NCI-H2227 treated with DMSO at 0.1 percent for 48 hours (cell line): ENCODE measurements around the gene CARF.

Experiments used
- DNase-seq: peaks from one replicate; lab custom pipeline; 2025; lab: John Stamatoyannopoulos, UW

The CARF gene

DNA sequence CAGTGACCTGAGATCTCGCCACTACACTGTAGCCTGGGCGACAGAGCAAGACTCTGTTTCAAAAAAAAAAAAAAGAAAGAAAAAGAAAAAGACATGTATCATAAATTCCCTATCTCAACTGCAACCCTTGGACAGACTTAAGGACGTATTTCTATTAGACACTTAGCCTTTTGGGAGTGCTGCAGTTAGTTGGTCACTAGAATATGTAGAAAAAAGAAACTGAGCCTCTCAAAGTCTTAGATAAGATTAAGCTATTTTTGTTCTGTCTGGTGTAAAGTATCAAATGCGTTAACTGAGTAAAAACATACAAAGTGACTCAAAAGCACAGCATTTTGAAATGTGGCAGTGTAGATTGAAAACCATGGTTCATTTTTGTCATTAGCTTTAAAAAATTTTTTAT, 109.9 kb downstream of the CARF start:
- no peak for DNase-seq

DNA sequence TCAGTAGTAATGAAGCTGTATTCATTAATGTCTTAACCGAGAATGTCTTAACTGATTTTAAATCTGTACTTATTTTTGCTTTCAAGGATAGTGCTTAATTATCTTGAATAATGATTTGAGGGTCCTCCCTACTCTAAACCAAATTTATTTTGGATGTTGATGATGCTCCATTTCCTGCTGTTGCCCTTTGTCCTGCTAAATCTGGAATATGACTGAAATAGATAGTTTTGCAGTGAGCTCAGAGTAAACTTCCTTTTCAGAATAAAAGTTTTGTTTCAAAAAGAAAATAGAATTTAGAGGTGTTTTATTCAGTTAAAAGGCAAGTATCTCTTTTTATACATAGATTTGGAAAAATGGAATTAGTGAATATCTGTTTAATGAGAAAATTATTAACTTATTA, 110.7 kb downstream of the CARF start:
- DNase-seq = no peak

- DNase-seq = no peak
Measured at GRCh38 chr2:203025592-203025991, 113.5 kb downstream of the CARF start.

DNA sequence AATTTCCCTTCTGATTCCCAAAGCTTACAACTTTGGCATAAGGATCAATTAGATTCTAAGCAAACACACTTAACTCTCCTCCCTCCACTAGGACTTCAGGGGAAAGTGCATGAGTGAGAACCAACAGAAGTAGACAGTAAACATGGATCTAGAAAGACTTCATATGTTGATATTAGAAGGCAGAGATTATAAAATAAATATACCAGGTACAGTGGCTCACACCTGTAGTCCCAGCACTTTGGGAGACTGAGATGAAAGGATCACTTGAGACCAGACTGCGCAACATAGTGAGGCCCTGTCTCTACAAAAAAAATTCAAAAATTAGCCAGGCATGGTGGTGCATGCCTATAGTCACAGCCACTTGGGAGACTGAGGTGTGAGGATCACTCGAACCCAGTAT, 118.5 kb downstream of the CARF start:
- DNase-seq = no peak

DNA sequence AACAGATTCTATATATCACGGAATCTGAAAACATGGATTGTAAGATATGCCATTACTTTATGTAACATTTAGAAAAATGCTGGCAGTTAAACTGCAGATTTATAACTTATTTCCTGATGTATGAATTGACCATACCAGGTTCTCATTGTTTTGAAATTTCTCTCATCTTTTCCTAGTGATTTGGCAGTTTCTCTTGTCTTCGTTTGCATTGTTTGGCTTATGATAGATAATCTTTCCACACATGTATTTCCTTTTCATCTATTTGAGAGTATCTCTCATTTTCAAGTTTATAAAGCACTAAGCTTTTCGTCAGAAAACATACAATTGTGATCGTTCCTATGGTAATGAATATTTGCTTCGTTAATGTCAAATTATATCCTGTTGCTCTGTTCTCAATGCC, 118.9 kb downstream of the CARF start:
- no peak for DNase-seq

DNA sequence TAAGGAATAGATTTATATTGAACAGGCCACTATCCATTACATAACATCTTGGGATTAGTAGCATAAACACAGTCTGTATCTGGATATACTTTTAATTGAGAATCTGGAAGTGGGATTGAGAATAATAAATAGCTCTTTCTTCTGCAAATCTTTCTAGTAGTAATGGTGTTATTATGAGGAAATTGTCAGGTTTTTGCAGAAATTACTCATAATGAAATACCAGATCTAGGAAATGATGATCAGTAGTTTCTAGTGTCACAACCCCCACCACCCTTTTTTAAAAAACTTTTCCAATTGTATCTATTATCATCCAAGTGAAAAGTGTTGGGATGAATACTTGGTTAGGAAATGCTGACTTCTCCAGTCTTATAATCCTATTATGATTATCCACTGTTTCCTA, 121.3 kb downstream of the CARF start:
- no peak for DNase-seq

DNA sequence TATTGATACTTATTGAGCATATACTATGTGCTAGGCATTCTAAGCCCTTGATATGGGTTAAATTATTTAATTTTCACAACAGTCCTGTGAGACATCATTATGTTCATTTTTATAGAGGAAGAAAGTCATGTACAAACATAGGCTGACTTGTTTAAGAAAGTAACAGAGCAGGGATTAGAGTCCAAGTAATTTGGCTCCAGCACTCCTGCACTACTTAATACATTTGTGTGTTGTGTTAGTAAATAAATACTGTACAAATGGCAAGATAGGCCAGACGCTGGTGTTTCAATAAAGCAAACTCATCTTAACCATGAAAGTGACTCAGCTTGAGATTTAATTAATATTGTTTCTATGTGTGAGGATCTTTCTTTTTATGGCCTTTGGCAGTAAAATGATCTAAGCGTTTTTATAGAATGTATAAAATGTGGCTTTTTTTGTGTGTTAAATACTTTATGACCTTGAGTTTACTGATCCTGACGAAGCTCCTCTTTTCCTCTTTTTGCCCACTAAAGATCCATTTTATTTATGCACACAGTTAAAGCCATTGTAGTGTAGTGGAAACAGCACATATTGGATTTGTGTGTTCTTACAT, 123.9 kb downstream of the CARF start:
- DNase-seq = no peak
